Right lobe of liver (tissue), 4 donors: ENCODE data around the gene VIPR1.

Experiments
- CTCF ChIP-seq, 4 donors: fragments of 200-600 bp in 3 of 4; fragments of 450-650 bp in 1 of 4; IDR thresholded peaks; one replicate each; pipeline versions ENCODE4 v1.5.1 to v1.8.0; 2016 to 2022; ENCODE audit warnings: antibody characterized with exemption in 4 of 4, mild to moderate bottlenecking in 2 of 4
- POLR2A ChIP-seq: fragments of 450-650 bp; IDR thresholded peaks from one replicate; pipeline ENCODE4 v1.6.1; 2017; ENCODE audit warnings: antibody characterized with exemption, mild to moderate bottlenecking
- donor health status: DM: no; HTN: no; CAD: no.
- donor health status: DM: no; HTN: no; CAD: no.
- donor health status: DM: no; HTN: yes; CAD: no.

GRCh38 chr3:42525736-42526345 is 23.4 kb downstream of the VIPR1 start:
- TF ChIP-seq CTCF (IDR thresholded peaks at IDR 0.05) (no peak), POLR2A (no peak)
